HCT116 (cell line): ENCODE measurements around the gene PTPRF.

Experiments used
- CEBPB ChIP-seq: IDR thresholded peaks from 2 replicates; pipeline ENCODE4 v1.6.1; 2012; ENCODE audit warnings: low read depth
- POLR2A ChIP-seq: IDR thresholded peaks from 2 replicates; pipeline ENCODE4 v1.7.0; 2011; ENCODE audit warnings: borderline replicate concordance; ENCODE audit not compliant: insufficient read depth, insufficient read length; ENCODE audit errors: extremely low read depth
- POLR2AphosphoS5 ChIP-seq: IDR thresholded peaks from 2 replicates; pipeline ENCODE4 v1.6.1; 2011; ENCODE audit warnings: mild to moderate bottlenecking, low read depth, low read length, moderate library complexity
- TF ChIP-seq, protein P1 (sequence below): IDR thresholded peaks from 2 replicates; pipeline ENCODE4 v1.6.1; 2012; ENCODE audit warnings: low read depth
- TF ChIP-seq, protein P2 (sequence below), 3 experiments: fragments of 200-600 bp in 1 of 3; sonication (generic) in 1 of 3; IDR thresholded peaks in 2 of 3; conservative IDR thresholded peaks in 1 of 3; 2 replicates each; pipeline ENCODE4 v1.5.1; 2012 to 2017; ENCODE audit warnings: low read depth in 2 of 3, low read length in 2 of 3, antibody characterized with exemption in 1 of 3, borderline replicate concordance in 1 of 3, control low read depth in 1 of 3, mild to moderate bottlenecking in 1 of 3, mixed read lengths in 1 of 3, mixed run types in 1 of 3, moderate library complexity in 1 of 3; ENCODE audit not compliant: insufficient read depth in 1 of 3

- TF ChIP-seq, protein P1, sequence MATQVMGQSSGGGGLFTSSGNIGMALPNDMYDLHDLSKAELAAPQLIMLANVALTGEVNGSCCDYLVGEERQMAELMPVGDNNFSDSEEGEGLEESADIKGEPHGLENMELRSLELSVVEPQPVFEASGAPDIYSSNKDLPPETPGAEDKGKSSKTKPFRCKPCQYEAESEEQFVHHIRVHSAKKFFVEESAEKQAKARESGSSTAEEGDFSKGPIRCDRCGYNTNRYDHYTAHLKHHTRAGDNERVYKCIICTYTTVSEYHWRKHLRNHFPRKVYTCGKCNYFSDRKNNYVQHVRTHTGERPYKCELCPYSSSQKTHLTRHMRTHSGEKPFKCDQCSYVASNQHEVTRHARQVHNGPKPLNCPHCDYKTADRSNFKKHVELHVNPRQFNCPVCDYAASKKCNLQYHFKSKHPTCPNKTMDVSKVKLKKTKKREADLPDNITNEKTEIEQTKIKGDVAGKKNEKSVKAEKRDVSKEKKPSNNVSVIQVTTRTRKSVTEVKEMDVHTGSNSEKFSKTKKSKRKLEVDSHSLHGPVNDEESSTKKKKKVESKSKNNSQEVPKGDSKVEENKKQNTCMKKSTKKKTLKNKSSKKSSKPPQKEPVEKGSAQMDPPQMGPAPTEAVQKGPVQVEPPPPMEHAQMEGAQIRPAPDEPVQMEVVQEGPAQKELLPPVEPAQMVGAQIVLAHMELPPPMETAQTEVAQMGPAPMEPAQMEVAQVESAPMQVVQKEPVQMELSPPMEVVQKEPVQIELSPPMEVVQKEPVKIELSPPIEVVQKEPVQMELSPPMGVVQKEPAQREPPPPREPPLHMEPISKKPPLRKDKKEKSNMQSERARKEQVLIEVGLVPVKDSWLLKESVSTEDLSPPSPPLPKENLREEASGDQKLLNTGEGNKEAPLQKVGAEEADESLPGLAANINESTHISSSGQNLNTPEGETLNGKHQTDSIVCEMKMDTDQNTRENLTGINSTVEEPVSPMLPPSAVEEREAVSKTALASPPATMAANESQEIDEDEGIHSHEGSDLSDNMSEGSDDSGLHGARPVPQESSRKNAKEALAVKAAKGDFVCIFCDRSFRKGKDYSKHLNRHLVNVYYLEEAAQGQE = no peak
- no peak for TF ChIP-seq POLR2AphosphoS5
- TF ChIP-seq, protein P2, sequence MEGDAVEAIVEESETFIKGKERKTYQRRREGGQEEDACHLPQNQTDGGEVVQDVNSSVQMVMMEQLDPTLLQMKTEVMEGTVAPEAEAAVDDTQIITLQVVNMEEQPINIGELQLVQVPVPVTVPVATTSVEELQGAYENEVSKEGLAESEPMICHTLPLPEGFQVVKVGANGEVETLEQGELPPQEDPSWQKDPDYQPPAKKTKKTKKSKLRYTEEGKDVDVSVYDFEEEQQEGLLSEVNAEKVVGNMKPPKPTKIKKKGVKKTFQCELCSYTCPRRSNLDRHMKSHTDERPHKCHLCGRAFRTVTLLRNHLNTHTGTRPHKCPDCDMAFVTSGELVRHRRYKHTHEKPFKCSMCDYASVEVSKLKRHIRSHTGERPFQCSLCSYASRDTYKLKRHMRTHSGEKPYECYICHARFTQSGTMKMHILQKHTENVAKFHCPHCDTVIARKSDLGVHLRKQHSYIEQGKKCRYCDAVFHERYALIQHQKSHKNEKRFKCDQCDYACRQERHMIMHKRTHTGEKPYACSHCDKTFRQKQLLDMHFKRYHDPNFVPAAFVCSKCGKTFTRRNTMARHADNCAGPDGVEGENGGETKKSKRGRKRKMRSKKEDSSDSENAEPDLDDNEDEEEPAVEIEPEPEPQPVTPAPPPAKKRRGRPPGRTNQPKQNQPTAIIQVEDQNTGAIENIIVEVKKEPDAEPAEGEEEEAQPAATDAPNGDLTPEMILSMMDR (IDR thresholded peaks at IDR 0.05 in 2 of 3, conservative IDR thresholded peaks at IDR 0.05 in 1 of 3; ENCODE audit: borderline replicate concordance in 1 of 3, insufficient read depth in 1 of 3, low read depth in 2 of 3, low read length in 2 of 3) = no peak
- no peak for TF ChIP-seq POLR2A
- no peak for TF ChIP-seq CEBPB
Observed at GRCh38 chr1:43659212-43660166, 128.8 kb downstream of the PTPRF start.
